GM10266 (cell line): ENCODE measurements around the gene ATP8A2.

Experiments used
- DNase-seq: peaks from one replicate; pipeline ENCODE4 v3.0.0; 2012; ENCODE audit errors: extremely low spot score
- CTCF ChIP-seq: IDR thresholded peaks from 2 replicates; pipeline ENCODE4 v1.5.1; 2012; ENCODE audit warnings: mild to moderate bottlenecking, low read depth; ENCODE audit not compliant: control insufficient read depth, insufficient read depth; ENCODE audit errors: missing control alignments

Gene ATP8A2

GRCh38 chr13:25874064-25874737 is 502.4 kb downstream of the ATP8A2 start:
- no peak for DNase-seq
- no peak for TF ChIP-seq CTCF

DNA sequence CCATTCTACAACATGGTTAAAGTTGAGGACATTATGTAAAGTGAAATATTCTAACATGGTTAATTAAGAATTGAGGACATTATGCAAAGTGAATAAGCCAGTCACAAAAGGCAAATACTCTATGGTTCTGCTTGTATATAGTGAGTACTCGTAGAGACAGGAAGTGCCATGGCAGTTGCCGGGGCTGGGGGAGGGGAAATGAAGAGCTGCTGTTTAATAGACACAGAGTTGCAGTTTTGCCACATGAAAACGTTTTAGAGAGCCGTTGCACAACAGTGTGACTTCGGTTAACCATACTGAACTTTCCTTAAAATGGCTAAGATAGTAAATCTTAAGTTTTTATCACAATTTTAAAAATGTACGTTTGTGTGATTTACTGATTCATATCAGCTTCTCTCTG is 503.1 kb downstream of the ATP8A2 start:
- no peak for DNase-seq
- no peak for TF ChIP-seq CTCF

DNA sequence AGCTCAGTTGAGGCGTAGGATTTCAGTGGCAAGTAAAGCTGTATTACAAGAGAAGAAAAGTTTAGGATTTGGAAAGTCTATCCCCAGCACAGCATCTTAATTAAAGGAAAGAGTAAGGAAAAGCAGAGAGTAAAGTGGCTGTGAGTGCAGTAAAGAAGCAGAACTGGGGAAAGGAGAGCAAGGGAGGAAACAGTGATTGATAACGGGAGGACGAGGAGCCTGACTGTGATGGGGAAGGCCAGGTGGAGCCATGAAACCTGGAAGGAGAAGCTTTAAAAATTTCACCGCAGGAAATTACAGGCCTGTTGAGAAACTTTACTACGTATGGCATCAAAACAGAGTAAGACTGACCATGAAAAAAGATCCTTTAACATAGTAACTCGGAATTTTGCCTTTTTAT is 504.5 kb downstream of the ATP8A2 start:
- TF ChIP-seq CTCF, result no peak
- DNase-seq, result no peak

DNA sequence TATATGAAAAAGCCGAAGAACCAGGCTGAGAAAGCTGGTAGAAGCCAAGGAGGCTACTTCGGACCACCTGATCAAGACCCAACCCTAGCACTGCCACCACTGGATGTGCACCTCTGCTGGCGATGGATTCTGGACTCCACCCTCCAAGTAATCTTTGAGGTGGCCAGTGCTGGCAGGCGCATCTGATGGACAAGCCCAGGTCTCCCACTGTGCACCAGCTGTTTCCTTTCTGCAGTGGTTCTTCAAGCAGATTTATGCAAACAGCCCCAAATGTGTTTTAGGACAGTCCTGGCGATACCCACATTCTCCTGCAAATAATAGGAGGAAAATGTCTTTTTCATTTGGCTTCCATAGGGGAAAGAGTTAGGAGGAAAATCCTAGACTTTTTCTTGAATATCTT is 507.7 kb downstream of the ATP8A2 start:
- TF ChIP-seq CTCF, result no peak

GRCh38 chr13:25881136-25881926 is 509.6 kb downstream of the ATP8A2 start:
- DNase-seq, result no peak
- TF ChIP-seq CTCF, result no peak

More for the DNA sequence above, 507.7 kb downstream of the ATP8A2 start:
- no peak for DNase-seq

- no peak for TF ChIP-seq CTCF
- DNase-seq, result no peak
Observed at GRCh38 chr13:25881971-25882451, 510.2 kb downstream of the ATP8A2 start.
